Measurements from ENCODE around the gene NTPCR.
"Not testable (repeated sequence)": the region's sequence is repeated elsewhere in the genome, so short reads cannot be mapped to it uniquely, and the experiment has no call there.

NTPCR gene

DNA sequence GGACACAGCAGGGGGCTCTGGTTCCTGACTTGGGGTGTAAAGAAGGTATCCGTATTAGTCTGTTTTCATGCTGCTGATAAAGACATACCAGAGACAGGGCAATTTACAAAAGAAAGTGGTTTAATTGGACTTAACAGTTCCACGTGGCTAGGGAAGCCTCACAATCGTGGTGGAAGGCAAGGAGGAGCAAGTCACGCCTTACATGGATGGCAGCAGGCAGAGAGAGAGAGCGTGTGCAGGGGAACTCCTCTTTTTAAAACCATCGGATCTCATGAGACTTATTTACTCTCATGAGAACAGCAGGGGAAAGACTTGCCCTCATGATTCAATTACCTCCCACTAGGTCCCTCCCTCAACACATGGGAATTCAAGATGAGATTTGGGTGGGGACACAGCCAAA lies 23.2 kb upstream of the NTPCR start:
- not testable (repeated sequence) for DNase-seq (ENCODE audit: low read depth in 2 of 2)

DNA sequence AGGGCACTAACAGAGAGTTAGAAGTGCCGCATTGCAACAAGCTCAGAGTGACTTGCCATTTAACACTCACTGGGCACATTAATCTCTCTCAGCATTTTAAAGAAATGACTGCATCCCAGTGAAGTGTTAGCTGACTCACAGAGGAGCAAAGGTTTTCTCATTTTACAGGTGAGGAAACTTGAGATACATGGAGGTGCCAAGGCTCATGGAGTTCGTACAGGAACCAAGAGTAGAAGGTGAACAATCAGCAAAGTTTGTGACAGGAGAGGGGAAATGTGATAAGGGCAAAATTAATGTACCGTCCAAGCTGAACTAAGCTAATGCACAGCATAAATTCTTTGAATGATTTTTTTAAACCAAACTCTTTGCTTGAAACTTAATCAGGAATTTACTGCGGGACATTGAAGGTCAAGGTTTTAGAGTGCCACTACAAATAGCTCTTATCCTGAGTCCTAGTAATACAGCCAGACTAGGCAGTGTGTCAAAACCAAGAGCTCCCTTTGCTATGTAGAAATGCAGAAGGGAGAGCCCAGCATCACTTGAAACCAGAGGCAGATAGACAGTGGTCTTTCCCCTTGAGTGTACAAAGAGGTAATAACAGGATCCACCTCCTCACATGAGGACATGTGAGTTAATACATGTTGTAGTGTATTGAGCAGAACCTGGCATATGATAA lies 22.4 kb upstream of the NTPCR start:
- DNase-seq (ENCODE audit: low read depth in 2 of 2) = no peak

DNA sequence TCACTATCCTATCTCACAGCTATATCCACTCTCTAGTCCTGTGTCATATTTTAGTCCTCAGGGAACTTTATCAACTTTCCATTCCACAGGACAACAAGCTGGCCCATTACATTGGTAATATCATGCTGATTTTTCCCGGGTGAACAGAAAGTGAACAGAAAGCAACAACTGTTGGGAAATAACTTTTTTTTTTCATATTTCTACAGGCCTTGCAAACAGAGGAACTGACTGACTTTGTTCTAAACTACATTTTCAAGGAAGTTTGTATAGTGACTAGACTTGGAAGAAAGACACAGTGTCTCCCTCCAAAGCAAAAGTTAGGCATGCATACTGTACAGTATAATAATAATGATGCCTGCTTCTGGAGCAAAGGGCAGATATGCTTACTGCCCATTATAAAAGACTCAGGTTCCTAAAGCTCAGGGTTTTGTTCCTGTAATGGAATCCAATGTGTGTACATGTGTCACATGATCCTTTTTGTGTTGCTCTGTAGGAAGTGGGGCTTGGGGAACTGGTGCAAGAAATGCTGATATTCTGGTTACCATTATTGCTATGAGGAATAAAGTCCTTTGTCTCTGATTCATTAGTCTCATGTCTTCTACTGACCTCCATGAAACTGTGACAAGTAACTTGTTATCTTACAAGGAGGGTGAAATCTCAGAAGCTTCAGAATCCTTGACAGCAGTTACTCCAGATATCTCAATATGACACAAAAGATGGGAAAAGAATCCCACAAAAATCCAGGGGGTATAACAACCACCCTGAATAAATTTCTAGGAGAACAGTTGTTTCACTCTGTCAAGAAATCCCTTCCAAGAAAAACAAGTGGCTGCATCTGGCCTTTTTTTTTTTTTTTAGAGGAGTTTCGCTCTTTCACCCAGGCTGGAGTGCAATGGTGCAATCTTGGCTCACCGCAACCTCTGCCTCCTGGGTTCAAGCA lies 17.7 kb upstream of the NTPCR start:
- no peak for DNase-seq (ENCODE audit: low read depth in 2 of 2)

DNA sequence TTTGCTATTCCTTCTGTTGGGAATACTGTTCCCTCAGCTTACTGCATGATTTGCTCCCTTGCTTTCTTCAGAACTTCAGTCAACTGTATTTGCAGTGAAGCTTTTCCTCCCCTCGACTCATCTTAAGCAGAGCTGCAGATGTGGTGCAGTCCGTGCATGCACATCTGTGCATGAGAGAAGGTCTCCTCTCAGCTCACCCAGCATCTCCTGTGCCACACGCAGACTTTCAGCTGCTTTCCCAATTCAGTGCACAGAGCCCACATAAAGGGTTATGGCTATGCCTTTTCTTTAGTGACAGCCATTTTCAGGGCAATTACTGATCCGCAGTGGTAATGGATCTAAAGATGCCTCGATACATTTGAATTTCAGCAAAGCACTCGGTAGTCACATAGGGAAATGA lies 13.5 kb upstream of the NTPCR start:
- DNase-seq (ENCODE audit: low read depth in 2 of 2) = no peak

DNA sequence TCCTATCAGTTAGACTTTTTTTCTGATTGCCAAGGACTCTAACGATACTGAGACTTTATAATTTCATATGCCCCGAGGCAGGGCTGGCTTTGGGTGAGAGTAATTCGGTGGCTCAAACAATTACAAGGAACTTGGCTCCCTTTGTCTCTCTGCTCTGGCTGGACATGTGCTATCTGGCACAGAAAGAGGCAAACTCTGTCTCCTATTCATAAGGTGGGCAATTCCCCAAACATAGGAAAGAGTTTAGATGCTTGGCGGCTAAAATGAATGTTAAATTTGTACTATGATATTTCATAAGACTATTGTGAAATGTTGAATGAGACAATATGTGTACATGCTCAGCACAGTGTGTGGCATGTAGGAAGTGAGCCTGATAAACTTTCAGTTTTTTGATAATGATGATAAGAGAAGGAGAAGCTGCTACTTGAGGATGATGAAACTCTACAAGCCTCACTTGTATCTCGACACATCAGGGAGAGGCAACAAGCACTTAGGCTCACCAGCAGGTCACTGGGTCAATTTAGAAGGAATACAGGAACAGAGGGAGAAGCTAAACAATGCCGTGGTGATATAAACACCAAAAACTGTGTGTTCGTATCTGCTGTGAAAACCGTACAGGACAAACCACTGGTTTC lies 12.6 kb upstream of the NTPCR start:
- no peak for DNase-seq (ENCODE audit: low read depth in 2 of 2)

DNA sequence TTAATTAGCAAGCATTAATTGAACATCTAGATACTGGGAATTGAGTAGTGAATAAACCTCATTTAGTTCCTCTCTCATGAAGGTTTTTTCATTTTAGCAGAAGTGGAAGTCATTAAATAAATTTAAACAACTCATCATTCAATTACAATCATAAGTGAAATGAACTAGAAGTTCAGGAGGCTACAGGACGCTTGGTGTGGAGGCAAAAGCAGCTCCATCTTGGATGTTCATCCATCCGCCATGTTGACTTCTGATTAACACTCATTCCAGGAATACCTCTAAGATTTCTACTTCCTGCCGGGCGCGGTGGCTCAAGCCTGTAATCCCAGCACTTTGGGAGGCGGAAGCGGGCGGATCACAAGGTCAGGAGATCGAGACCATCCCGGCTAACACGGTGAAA lies 11.5 kb upstream of the NTPCR start:
- DNase-seq (ENCODE audit: low read depth in 2 of 2) = no peak

DNA sequence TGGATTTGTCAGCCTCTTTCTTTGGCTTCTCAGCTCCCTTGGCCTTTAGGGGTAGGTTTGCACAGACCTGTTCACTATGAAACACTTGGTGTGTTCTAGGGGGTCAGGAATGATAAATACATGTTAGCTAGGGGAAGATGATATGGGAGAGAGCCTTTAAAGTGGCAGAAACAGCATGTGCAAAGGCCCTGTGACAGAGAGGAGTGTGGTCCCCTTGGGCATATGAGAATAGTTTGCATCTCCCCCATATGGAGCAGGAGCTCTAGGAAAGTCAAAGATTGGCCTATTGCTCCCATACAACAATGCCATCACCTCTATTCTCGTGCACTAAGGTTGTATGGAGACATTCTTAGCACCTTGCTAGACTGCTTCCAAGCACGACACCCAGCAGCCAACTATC lies 10.7 kb upstream of the NTPCR start:
- no peak for DNase-seq (ENCODE audit: low read depth in 2 of 2)

DNA sequence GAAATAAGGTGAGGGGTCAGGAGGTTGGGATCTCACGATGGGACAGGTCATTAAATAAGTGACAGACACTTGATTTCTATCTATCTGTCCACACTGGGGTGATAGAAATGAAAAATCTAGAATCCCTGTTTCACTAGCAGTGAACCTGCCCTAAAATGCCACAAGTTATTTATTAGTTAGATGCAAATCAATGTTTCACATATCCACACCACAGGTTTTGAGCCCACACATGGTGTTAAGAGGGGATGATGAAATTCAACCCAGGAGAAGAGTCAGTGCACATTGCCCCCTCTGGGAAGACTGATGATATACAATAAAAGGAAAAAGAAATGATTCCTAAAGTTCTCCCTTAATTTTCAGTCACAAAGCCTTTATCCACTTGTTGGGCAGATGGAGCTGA lies 10.1 kb upstream of the NTPCR start:
- DNase-seq (ENCODE audit: low read depth in 2 of 2) = no peak

DNA sequence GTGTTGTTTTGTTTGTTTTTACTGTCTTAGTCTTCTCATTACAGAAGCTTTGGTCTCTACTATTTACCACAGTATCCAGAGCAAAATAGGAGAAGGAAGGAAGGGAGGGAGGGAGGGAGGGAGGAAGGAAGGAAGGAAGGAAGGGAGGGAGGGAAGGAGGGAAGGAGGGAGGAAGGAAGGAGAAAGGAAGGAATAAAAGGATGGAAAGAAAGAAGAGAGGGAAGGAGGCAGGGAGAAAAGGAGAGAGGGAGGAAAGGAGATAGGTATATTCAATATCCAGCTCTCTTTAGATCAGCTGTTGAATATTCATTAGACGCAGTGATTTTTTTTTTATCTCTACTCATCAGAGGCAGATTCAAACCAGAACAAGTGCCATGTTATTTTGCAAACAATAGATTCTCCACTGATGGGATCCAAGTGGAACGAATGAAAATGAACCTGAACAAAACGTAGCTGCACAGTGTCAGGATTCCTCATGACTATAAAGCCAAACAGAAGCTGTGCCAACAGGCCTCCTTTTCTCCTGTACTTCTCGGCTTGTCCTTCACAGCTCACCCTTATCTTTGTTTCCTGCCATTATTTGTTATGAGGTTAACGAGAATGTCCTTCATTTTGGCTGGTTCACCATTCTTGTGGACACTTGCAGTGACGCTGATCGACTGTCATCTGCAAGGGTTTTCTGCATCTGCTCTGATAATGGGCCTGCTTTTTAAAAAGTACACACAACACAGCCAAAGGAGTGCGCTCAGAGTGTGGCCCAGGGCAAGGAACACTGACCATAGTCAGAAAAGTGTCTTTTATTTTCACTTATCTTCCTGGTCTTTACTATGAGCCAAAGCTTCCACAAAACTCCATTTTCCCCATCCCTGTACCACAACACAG lies 7.8 kb upstream of the NTPCR start:
- no peak for DNase-seq (ENCODE audit: low read depth in 2 of 2)

DNA sequence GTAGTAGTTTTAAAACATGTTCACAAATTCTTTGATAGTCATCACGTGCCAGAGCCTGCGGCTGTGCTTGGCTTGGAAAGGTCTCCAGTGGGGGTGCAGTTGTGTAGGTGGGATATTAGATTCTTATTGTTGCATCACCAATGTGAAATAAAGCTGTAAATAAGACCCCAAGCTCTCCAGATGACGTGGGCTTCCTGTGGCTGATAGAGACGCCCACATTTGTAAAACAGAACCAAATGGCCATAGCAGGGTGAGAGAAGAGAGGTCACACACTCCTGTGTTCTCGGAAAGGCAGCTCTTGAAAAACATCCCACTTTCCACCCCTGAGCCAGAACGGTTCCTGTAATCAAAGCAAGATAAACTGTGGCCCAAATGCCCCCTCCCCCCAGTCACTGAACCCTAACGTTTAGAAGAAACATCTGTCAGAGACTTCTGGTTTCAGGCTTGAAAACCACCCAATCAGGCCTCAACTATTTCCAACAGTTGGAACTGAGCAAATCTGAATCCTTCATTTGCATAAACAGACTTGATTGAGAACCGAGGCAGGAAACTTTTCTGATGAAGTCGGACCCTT lies 6.6 kb upstream of the NTPCR start:
- DNase-seq (ENCODE audit: low read depth in 2 of 2) = no peak

DNA sequence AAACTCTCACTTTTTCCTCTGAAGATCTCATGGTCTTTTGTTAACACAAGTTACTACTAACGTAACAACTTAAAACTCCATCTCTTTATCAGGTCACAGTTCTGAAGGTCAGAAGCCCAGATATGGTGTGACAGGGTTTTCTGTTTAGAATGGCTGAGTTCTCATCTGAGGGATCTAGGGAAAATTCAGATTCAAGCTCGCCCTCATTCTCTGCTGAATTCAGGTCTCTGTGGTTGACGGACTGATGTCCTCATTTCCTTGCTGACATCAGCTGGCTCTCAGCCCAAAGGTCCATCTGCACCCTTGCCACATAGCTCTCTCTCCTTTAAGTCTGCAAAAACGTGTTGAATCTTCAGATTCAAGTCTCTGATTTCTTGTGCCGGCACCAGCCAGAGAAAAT lies 6.1 kb upstream of the NTPCR start:
- no peak for DNase-seq (ENCODE audit: low read depth in 2 of 2)

DNA sequence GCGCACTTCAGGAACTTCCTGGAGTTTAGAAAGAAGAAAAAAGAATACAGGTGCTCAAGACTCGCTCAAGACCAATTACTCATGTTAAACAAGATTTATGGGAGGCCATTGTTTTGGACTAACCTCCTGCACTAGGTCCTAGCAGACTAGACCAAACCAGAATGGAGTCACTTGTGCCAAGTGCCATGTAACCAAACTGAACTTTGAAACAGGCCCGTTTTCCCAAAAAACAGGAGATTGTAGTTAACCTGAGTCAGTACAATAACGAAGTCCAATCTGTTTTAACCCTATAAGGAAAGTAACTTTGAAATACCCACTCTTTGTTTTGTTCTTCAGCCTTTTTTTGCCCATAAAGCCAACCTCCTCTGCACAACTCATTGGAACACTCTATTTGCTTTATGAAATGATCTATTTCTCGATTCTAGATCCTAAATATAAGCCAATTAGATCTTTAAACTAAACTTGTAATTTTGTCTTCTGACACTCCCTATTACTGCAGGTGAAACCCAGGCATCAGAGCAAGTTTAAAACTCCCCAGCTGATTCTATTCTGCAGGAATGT lies 695 bp upstream of the NTPCR start:
- no peak for DNase-seq (ENCODE audit: low read depth in 2 of 2)

DNA sequence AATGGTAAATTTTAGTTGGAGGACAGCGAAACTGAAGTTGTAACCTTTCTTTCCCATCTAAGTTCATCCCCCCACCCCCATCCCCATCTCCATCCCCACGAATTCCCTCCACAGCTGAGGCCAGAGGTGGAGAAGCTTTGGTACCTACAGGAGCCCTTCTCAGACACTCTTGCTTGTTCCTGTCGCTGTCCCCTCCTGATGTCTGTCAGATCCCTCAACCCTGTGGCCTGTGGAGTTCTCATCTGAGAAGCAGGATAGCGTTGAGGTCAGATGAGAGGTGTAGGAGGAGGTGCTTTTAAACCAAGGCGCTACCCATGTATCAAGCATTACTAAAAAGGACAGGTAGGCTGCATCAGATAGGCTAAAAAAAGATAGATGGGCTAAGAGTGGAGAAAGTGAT lies 769 bp downstream of the NTPCR start:
- no peak for DNase-seq (ENCODE audit: low read depth in 2 of 2)

DNA sequence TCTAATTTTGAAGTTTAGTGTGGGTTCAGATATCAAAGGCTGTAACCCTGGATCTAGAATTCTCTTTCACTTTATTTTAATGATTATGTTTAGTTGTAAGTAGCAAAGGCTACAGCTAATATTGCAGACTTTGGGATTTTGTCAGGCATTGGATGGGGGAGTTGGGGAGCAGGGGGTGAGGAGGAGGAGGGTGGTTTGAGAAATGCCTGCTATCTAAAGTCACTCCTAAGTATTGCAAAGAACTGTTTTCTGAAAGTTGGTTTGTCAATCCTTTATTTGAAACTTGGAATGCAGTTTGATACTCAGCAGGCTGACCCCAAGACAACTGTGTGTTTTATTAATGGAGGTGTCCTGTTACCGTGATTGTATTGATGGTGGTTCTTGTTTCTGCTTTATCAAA lies 1.2 kb downstream of the NTPCR start:
- no peak for DNase-seq (ENCODE audit: low read depth in 2 of 2)

DNA sequence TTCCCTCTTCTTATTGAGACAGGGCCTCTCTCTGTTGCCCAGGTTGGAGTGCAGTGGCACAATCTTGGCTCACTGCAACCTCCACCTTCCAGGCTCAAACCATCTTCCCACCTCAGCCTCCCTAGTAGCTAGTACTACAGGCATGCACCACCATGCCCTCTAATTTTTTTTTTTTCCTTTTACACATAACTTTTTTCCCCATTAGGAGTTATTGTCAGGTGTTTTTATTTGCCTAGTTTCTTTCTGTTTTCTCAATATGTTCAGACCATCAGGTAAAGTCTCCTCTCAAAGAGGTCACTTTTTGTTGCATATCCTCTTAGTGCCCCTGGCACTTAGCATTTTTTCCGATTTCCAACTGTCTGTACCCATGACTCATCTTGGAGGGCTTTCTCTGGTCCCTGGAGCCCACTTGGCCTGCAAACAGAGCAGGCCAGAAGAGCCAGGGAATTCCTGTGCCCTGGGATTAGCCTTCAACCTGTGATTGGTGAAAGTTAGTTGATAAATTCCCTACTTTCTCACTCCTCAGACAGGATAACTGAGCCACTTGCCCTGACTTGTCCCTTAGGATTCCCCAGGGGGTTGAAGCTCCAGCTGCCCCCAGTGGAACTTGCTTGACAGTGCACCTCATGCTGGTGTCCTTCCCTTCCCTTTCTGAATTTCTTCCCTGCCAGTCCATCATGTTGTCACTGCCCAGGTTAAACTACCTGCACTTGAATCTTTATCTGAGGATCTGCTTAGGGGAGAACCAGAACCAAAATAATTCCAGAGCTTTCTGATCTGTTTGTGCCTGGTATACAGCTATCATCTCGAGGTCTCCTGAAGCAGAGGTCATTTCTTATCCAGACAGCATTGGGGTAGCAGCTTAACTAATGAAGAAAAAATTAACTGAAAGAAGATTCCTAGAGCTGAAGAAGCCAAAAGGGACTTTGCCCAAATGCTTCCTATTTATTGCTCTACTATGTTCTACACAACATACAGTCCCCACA lies 2.4 kb downstream of the NTPCR start:
- DNase-seq (ENCODE audit: low read depth in 2 of 2) = no peak

DNA sequence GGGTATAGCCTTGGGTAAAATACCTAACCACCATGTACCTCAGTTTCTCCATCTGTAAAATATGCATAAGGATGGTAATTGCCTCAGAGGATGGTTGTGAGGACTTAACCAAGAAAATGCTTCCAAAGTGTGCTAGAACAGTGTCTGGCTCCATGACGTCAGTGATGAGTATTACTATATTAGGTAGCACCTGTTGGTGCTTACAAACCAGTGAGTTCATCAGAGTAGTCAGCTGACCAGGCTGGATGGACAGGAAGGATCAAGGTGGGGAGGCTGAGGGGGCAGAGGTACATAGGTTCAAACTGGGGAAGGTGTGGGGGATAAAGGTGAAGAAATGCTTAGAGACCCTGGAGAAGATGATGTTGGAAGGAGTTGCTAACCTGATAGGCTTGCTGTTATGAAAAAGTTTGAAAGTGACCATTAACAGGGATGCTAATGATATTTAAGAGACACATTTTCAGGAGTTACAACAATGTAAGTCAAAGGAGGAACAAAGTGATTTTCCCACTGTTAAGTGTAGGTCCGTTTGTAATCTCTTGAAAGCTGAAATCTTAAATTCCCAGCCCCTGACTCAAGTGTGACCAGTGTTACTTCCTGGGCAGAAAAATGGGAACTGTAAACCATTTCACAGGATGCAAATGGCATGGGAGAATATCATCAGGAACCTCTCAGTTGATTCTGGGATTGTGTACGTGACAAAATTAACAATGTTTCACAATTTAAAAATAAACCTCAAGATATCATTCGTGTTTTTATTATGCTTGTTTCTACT lies 4.4 kb downstream of the NTPCR start:
- DNase-seq (ENCODE audit: low read depth in 2 of 2) = no peak

DNA sequence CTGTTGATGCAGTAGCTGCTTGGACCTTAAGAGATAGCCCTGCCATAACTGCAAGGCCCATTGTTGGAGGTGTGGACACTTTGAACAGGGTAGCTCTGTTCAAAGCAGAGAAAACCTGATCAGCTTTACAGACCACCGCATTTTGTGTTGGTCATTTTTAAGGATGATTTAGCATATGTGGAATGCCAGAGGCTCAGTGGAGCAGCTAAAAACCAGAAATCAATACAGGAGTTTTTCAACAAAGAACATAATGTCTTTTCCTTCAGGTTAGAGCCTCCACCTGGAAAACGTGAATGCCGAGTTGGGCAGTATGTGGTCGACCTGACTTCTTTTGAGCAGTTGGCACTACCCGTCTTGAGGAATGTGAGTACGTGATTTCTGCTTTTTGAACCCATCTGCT lies 5.7 kb downstream of the NTPCR start:
- no peak for DNase-seq (ENCODE audit: low read depth in 2 of 2)

DNA sequence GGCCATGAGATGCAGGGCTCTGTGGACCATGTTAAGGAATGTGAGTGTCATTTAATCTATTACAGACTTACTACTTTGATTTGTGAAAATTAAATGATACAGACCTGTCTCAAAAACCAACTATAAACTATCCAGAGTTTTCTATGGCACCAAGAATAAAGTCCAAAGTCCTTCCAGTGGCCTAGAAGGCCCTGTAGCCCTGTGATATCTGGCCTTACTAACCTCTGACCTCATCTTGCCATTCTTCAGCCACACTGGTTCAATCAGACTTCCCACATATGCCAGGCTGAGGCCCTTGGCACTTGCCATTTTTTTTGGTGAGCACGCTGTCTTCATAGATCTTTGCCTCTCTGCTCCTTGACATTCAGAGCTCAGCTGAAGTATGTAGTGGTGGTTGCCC lies 7.7 kb downstream of the NTPCR start:
- no peak for DNase-seq (ENCODE audit: low read depth in 2 of 2)
